A172 (cell line): ENCODE measurements around the gene EPX. TPM values are rescaled to one million over a fixed set of nuclear protein-coding genes. Genes with fewer than 3 reads are reported as not detected.
"Not testable (repeated sequence)": the region's sequence is repeated elsewhere in the genome, so short reads cannot be mapped to it uniquely, and the experiment has no call there.

ENCODE experiments used
- DNase-seq: peaks from one replicate; pipeline ENCODE4 v3.0.0-alpha.2; 2015; ENCODE audit warnings: low spot score
- total RNA-seq: library from RNA; depleted of rRNA; stranded (reverse); fragments of >200 nt; shearing (Covaris generic); gene quantifications from 2 replicates; pipeline ENCODE4 v1.2.3, GENCODE V29; 2014; rRNA removed

The EPX gene, protein sequence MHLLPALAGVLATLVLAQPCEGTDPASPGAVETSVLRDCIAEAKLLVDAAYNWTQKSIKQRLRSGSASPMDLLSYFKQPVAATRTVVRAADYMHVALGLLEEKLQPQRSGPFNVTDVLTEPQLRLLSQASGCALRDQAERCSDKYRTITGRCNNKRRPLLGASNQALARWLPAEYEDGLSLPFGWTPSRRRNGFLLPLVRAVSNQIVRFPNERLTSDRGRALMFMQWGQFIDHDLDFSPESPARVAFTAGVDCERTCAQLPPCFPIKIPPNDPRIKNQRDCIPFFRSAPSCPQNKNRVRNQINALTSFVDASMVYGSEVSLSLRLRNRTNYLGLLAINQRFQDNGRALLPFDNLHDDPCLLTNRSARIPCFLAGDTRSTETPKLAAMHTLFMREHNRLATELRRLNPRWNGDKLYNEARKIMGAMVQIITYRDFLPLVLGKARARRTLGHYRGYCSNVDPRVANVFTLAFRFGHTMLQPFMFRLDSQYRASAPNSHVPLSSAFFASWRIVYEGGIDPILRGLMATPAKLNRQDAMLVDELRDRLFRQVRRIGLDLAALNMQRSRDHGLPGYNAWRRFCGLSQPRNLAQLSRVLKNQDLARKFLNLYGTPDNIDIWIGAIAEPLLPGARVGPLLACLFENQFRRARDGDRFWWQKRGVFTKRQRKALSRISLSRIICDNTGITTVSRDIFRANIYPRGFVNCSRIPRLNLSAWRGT
- total RNA-seq: not detected in 2 replicates

DNA sequence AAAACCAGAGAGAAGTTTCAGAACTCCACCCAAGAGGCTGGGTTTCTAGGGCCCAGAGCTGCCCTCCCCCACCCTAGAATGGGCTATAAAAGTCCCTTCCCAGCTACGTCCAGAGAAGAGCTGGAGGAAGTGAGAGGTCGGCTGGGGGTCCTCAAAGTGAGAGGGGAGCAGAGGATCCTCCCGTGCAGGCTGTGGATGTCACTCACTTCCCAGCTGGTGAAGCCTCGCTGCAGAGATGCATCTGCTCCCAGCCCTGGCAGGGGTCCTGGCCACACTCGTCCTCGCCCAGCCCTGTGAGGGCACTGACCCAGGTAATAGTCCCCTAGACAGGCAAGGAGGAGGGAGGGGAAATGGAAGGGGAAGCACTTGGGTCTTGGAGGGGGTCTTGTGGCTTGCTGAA lies at the start of gene EPX:
EPX (plus strand) TSS at position 115 of the 400 bp plus-strand sequence; CDS start at position 236, 121 bp downstream.
- no peak for DNase-seq

DNA sequence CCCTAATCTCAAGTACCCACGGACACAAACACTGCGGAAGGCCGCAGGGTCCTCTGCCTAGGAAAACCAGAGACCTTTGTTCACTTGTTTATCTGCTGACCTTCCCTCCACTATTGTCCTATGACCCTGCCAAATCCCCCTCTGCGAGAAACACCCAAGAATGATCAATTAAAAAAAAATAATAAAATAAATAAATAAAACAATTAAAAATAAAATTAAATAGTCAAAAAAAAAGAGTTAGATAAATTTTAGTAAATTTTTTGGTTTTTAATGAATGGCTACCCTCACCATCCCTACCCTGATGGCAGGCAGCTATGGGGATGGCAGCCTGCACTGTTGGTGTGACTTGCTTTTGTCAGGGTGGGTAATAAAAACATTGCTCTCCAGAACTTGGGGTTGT lies 49.2 kb upstream of the EPX start:
- not testable (repeated sequence) for DNase-seq

DNA sequence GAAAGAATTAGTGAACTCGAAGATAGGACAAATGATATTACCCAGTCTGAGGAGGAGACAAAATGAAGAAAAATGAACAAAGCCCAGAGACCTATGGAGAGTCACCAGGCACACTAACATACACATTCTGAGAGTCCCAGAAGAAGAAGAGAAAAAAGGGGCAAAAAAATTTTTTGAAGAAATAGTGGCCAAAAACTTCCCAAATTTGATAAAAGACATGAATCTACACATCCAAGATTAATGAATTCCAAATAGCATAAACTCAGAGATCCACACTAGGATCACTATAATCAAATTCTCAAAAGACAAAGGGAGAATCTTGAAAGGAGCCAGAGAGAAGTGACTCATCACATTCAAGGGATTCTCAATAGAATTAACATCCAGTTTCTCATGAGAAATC lies 47.7 kb upstream of the EPX start:
- DNase-seq: no peak

DNA sequence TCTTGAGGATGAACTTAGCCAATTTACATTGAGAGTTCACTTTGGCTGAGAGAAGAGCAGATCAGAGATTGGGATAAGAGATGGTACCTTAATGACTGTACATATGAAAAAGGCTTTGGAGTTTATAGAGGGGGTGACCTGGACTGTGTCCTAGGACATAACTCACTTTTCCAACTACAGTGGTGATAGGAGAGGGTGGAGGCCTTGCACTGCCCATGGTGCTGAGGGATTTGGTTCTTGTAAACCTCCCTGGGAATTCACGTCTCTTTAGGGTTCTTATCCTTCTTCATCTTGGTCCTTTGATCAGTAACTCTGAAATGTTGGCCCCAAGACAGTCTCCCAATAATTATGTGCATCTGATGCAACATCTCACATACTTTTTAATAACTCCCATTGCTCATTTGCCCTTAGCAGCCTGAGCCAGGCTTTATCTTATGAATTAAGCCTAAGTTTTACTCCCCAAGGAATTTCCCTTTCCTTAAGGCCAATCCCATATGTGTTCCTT lies 44.5 kb upstream of the EPX start, which contains the start of gene OR4D1:
OR4D1 (plus strand) TSS at position 455 of the 505 bp plus-strand sequence. CDS start 6,770 bp downstream, outside the sequence.
- DNase-seq: no peak

DNA sequence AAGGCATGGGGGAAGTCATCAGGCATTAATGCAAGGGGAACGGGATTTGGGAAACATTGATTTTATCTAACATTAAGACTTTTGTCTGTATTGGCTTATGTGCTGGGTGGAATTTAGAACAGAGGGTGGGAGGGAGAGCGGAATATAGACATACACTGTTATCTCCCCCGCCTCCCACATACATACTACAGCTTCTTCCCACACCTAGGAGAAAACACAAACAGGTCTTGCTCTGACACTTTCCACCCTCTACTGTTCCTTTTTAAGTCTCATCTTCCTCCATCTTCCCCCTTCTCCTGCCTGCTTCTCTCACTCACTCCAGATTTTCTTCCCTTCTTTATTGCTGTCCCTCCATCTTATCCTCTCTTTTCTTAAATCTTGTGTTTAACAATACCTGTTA lies 43.9 kb upstream of the EPX start:
- DNase-seq: no peak

DNA sequence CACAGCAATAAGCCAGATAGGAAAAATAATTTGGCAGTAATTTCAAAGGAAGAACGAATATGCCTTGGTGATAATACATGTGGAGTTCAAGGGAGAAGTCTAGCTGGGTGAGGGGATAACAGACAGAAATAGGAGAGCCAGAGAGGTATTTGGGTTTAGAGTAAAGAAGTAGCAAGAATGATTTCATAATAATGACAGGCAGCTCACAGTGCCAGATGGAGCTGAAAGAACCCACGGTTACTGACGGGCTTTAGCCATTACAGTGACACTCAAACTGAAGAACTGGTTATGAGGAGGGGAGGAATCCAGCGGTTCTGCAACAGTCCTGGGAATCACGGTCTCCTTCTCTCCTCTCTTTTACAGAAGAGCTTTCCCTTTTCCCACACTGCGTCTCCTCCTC lies 42.1 kb upstream of the EPX start:
- DNase-seq: no peak

DNA sequence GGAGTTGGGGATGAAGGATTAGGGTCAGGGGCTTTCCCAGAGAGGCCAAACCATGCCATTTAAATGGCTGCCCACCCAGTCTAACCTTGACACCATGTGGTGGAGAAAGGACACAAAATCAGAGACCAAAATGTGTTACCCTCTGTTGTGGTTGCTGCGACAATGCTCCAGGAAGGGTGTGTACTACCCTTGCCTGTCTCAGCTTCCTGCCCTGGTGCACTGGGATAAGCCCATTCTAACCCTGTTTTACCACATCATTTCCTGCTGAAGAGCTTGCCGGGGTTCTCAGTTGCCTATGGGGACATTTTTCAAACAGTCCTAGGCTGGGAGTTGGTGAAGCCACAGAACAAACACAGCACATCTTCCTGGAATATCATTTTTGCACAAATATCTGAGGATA lies 39.5 kb upstream of the EPX start:
- no peak for DNase-seq

DNA sequence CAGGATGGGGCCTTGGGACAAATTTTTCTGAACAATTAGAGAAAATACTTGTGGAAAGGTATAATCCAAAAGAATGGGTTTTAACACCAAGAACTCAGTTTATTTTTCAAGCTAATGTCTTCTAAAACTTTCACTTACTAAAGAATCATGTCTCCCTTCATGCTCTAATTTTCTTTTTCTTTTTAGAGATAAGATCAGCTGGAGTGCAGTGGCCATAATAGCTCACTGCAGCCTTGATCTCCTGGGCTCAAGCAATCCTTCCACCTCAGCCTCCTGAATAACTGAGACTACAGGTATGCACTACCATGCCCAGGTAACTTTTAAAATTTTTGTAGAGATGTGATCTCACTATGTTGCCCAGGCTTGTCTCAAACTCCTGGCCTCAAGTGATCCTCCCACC lies 38.9 kb upstream of the EPX start:
- no peak for DNase-seq

DNA sequence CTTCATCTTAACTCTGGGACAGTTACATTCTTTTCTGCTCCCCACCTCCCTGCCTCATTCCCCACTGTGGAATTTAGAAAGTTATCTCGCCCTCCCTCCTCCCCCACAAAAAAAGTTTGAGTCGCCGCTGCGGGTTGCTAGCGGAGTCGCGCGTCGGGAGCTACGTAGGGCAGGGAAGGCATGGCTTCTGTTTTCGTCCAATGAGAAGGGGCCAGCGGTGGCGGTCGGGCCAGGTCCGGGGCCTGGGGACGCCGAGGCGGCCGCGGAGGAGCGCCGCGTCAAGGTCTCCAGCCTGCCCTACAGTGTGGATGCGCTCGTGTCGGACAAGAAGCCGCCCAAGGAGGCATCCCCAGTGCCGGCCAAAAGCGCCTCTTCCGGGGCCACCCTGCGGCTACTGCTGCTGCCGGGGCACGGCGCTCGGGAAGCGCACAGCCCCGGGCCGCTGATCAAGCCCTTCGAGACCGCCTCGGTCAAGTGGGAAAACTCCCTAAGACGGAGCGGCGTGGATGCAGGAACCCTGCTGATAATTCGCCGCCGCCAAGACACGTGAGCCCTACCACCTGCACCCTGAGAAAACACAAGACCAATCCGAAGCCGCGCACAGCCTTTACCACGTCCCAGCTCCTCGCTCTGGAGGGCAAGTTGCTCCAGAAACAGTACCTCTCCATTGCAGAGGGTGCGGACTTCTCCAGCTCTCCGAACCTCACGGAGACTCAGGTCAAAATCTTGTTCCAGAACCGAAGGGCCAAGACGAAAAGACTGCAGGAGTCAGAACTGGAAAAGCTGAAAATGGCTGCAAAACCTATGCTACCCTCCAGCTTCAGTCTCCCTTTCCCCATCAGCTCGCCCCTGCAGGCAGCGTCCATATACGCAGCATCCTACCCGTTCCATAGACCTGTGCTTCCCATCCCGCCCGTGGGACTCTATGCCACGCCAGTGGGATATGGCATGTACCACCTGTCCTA lies 35.4 kb upstream of the EPX start:
- DNase-seq: no peak

DNA sequence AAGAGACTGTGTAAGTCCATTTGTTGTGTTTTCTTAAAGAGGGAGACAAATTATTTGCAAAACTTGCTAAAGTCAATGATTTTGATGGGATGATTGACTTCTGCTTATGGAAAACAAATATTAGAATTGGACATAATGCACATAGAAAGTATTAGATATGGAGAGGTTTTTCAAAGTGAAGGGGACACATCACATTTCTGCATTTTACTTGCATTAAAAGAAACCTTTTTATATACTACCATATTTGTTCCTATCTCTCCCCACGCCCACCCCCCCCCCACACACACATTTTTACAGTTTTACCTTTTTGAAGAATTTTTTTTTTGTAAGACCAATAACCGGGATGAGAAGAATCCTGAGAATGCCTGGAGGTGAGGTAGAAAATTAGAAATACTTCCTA lies 34.3 kb upstream of the EPX start:
- no peak for DNase-seq

DNA sequence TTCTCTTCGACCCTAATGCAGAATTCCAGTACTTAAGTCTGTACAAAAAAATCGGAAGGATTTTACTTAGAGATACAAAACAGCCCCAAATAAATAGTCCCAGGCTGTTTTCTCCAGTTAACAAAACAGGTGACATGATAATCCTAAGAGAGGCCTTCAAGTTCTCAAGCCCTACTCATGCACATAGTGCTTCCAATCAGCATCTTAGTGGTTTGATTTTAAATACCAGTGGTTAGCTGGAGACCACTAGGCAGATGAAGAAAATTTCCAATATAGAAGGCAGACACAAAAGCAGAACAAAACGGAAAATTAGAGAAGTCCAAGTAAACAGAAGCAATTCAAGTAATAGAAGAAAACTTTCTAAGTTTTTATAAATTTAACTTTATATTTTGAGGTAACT lies 31.0 kb upstream of the EPX start:
- no peak for DNase-seq

DNA sequence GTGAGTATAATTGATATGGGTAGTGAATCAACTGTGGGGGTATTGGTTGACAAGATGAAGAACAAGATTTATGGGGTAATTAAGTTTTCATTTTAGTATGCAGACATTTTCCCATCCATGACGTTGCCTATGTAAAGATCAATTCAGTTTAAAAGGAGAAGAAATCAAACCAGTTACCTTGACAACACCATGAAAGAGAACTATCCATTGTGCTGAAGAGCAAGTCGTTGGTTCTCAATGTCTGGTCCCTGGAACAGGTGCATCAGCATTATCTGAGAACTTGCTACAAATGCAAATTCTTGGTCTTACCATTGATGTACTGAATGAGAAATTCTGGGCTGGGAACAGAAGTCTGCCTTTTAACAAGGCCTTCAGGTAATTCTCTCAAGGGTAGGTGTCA lies 26.5 kb upstream of the EPX start:
- no peak for DNase-seq

DNA sequence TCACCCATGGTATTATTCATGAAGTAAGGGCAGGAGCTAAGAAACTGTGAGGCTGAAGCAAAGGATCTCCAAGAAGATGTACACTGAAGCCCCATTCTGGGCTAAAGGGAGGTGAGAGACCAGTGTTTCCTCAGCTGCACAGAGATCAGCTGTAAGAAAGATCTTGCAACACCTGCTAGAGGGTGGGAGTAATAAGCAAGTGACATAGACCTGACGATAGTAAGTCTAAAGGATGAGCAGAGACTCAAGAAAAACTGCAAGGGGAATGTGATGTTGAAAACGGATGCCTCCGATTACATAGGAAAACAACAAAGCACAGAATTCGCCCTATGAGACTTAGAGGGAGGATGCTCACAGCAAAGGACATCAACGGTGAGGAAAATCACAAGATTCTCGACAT lies 25.8 kb upstream of the EPX start, which contains the start of gene OR4D2:
OR4D2 (plus strand) TSS at position 301 of the 400 bp plus-strand sequence. CDS start 2,674 bp downstream, outside the sequence.
- no peak for DNase-seq

DNA sequence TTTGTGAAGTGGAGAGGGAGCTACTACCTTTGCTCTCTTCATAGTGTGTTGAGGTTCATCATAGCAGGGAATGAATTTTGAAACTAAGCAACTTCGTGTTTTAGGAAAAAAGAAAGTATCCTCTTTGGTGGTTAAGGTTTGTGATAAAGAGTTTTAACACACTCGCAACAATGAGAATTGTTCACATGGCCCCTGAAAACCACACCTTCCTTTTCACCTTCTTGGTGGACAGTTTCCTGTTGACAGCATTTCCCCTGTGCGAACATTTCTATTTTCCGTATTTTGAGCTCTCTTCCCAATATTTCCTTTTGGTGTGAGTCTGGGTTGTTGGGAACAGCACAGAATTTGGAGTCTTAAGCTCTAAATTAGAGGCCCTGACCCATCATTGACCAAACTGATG lies 21.9 kb upstream of the EPX start:
- no peak for DNase-seq

DNA sequence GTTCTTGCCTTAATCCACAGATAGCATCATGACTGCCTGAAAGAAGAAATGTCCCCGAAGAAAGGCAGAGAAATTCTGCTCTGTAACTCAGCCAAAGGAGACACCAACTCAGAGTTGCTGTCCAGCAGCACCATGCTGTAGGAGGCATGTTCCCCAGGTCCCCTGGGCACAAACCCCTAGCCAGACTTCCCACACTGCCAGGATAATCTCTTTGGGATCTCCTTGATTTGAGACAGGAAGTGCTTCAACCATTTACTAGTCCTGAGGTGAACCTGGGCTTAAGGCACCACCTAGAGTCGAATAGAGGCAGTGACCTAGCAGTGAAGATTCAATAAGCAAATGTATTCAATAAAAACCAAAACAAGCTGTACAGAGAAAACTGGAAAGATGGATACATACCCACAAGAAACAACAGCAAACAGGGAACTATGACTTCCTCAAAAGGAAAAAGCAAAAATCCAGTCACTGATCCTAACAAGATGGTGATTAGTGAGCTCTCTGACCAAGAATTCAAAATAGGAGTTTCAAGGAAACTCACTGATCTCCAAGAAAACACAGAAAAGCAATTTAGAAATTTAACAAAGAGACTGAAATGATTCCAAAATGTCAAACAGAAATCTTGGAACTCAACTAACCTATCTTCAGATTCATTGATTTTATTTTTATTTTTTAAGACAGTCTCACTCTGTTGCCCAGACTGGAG lies 20.0 kb upstream of the EPX start:
- DNase-seq: peak; percentile 28

DNA sequence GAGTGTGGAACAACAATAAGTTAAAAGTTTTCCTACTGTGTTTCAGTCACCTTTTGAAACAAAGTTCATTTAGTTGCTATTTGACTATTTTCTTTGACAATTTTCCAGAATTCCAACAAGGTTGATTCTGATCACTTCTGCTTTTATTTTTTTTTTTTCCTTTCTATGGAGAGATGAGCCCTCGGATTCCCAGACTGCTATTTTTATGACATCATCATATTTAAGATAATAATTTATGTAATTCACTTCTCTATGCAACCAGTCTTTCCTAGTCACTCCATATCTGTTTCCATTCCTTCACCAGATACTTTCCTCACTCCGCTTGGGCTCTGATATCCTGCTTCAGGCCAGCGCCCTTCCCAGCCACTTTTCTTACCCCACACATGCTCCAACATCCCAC lies 17.7 kb upstream of the EPX start:
- DNase-seq: no peak

DNA sequence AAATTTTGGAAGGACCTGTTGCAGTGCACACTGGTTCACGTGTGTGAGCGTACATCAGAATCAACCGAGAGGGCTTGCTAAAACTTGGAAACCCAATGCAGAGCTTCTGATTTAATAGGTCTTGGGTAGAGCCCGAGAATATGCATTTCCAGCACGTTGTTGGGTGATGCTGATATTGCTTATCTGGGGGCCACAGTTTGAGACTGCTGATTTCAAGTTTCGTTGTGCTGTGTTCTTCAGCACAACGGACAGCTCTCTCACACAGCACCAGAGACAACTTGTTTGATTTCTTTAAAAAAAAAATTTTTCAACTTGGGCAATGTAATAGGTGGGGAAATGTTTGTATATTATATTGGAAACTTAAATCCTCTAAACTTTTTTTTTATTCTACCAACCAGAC lies 16.3 kb upstream of the EPX start:
- DNase-seq: no peak

DNA sequence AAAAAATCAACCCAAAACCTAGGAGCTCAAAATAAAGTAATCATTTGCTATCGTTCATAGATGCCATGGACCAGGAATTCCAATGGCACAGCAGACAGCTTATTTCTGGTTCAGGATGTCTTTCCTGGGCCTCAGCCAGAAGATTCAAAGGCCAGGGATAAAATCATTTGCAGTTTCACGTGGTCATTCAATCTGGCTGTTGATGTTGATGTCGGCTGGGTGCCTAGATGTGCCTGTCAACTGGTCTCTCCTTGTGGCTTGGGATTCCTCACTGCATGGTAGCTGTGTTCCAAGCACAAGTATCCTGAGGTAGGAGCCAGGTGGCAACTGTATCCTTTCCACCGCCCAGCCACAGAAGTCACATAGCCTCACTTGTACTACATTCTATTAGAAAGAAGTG lies 10.7 kb upstream of the EPX start:
- no peak for DNase-seq

DNA sequence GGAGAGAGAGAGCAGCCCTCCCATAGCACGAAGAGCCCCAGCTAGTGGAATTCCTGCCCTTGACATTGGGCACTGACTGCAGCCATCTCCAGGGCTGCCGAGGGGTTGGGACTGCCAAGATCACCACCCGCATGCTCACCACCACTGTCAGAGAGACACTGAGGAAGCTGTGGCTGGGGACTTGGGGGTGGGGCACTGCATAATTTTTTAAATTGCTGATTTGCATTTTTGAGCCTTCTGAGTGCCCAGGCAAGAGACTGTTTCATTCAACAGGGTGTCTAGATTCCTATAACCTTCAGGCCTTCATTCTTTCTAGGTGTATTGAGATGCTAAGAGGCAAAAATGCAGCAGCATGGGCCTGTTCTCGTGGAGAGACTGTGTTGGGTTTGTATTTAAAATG lies 9.0 kb upstream of the EPX start:
- no peak for DNase-seq

DNA sequence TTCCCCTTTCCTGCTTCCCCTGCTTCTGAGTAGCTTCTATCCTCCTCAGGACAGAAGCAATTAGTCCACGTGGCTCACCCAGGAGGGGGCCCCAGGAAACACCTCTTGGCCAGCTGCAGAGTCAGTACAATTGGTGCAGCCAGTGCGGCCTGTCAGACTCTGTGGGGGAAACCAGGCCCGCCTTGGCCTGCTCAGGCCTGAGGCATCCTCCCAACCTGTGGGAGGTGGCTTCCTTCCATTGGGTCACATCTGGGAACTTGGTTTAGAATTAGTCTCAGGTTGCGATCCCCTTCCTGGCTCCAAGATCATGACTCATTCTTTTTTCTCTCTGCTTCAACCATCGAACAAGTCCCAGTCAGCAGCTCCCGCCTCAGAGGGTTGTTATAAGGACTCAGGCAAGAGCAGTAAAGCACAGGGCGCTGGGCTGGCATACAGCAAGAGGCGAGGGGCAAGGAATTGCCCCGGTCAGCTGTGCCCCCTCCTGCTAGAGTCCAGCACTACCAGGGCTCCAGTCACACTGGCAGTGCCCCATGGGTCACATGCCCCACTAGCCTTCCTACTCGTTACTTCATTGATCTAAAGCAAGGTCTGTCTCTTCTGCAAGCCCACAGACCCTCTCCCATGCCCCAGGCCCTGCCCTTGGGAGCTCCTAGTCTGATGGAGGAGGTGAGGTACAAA lies 8.1 kb upstream of the EPX start:
- DNase-seq: peak; percentile 86
